ENCODE results near the gene NUDT4B.
"Not testable (repeated sequence)": the region's sequence is repeated elsewhere in the genome, so short reads cannot be mapped to it uniquely, and the experiment has no call there.

DNA sequence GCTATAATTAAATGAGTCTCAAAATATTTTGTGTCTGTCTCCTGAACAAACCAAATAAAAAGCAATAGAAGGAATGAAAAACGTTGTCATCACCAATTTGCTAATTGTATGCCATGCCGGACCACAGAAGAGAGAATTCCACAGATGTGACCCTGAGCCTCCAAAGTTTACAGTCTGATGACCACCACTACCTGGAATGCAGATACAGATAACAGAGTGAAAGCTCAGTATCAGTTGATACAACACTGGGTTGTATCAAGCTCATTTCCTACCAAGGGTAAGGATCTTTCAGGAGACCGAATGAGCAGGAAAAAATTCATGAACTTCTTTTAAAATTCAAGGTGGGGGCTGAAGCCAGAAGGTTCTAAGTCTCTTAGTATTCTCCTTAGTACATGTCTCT lies 25.1 kb upstream of the NUDT4B start:
- TF ChIP-seq, protein P1, sequence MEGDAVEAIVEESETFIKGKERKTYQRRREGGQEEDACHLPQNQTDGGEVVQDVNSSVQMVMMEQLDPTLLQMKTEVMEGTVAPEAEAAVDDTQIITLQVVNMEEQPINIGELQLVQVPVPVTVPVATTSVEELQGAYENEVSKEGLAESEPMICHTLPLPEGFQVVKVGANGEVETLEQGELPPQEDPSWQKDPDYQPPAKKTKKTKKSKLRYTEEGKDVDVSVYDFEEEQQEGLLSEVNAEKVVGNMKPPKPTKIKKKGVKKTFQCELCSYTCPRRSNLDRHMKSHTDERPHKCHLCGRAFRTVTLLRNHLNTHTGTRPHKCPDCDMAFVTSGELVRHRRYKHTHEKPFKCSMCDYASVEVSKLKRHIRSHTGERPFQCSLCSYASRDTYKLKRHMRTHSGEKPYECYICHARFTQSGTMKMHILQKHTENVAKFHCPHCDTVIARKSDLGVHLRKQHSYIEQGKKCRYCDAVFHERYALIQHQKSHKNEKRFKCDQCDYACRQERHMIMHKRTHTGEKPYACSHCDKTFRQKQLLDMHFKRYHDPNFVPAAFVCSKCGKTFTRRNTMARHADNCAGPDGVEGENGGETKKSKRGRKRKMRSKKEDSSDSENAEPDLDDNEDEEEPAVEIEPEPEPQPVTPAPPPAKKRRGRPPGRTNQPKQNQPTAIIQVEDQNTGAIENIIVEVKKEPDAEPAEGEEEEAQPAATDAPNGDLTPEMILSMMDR (IDR thresholded peaks at IDR 0.05; ENCODE audit: low read depth, low read length, missing input control) = not testable (repeated sequence)
- TF ChIP-seq YY1, RXRA, JUND, SP1 (IDR thresholded peaks at IDR 0.05): not testable (repeated sequence)

All from liver (tissue), 3 donors.